ENCODE results near the gene ABLIM3. TPM values are rescaled to one million over a fixed set of nuclear protein-coding genes. Genes with fewer than 3 reads are reported as not detected.

The ABLIM3 gene
- total RNA-seq, 1 experiment from 2014 or later: 70.9 TPM

DNA sequence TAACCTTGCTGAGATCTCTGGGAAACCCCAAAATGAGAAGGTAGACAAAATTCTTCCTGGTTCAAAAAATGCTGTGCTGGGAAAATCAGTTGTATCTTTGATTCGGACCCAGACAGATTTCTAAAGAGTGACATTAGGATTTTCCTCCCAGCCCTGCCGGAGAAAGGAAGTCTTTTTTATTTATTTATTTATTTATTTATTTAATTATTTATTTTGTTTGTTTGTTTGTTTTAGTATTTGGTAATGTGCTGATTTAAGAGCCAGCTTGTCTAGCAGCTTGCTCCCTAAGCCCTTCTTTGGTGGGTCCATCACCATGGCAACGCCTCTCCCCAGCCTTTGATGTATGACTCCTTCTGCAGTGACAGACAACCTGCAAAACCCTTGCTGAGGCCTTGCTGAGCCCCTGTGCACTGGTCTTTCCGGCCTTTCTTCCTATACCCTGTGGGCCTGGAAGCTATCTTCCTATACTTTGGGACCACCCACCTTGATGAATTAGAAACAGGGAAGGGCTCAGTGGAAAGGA, 69.7 kb downstream of the ABLIM3 start:
- CTCF ChIA-PET: interaction anchor here (0.8 kb wide), 1 partner anchor 872 kb away, joined by 5 read pairs; no protein-coding TSS in a partner anchor
- no peak overlapping the region for H3K4me3 Mint-ChIP-seq (ENCODE audit: low read depth, unreplicated experiment)

DNA sequence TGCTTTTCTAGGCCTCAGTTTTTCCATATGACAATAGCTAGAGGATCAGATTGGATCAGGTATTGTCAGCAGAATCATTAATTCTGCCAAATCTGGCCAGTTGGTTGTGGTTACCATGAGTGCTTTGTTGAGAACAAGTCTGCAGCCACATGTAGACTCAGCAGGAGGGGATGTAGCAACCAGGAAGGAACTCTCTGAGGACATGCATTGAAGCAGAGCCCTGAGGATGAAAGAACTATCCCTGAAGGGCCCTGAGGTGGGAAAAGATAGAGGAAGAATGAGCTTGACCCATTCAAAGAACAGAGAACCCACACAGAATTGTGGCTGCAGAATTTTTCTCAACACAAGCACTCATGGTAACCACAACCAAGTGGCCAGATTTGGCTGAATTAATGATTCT, 70.3 kb downstream of the ABLIM3 start:
- Mint-ChIP-seq H3K9me3 (ENCODE audit: low read depth, unreplicated experiment) (no peaks in the 10 kb centered on the region), H3K27ac (ENCODE audit: unreplicated experiment) (peak overlapping the region; percentile 16), H3K4me3 (ENCODE audit: low read depth, unreplicated experiment) (no peak overlapping the region), H3K27me3 (ENCODE audit: unreplicated experiment) (no peaks in the 10 kb centered on the region), H3K36me3 (ENCODE audit: insufficient read depth, unreplicated experiment) (peaks cover 37% of the 10 kb centered on the region), H3K4me1 (ENCODE audit: low read depth, unreplicated experiment) (no peaks in the 10 kb centered on the region)
- DNase-seq: no peak
- TF ChIP-seq, protein P1, sequence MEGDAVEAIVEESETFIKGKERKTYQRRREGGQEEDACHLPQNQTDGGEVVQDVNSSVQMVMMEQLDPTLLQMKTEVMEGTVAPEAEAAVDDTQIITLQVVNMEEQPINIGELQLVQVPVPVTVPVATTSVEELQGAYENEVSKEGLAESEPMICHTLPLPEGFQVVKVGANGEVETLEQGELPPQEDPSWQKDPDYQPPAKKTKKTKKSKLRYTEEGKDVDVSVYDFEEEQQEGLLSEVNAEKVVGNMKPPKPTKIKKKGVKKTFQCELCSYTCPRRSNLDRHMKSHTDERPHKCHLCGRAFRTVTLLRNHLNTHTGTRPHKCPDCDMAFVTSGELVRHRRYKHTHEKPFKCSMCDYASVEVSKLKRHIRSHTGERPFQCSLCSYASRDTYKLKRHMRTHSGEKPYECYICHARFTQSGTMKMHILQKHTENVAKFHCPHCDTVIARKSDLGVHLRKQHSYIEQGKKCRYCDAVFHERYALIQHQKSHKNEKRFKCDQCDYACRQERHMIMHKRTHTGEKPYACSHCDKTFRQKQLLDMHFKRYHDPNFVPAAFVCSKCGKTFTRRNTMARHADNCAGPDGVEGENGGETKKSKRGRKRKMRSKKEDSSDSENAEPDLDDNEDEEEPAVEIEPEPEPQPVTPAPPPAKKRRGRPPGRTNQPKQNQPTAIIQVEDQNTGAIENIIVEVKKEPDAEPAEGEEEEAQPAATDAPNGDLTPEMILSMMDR (IDR thresholded peaks at IDR 0.05; ENCODE audit: unreplicated experiment): no peak
- BruUV-seq (replicated peaks): no TSS peak
- intact Hi-C loops (cut with micrococcal nuclease; ENCODE audit: unreplicated experiment): no loop called here
- CTCF ChIA-PET: interaction anchor here (0.8 kb wide), 1 partner anchor 872 kb away, joined by 5 read pairs; no protein-coding TSS in a partner anchor

More for the DNA sequence above, 69.7 kb downstream of the ABLIM3 start:
- H3K36me3 Mint-ChIP-seq (ENCODE audit: insufficient read depth, unreplicated experiment): peaks cover 37% of the 10 kb centered on the region
- intact Hi-C loops (cut with micrococcal nuclease; ENCODE audit: unreplicated experiment): no loop called here
- no peaks in the 10 kb centered on the region for H3K4me1 Mint-ChIP-seq (ENCODE audit: low read depth, unreplicated experiment)
- H3K27me3 Mint-ChIP-seq (ENCODE audit: unreplicated experiment): no peaks in the 10 kb centered on the region
- H3K27ac Mint-ChIP-seq (ENCODE audit: unreplicated experiment): peak overlapping the region; percentile 16
- TF ChIP-seq, protein P1 (IDR thresholded peaks at IDR 0.05; ENCODE audit: unreplicated experiment): no peak
- no TSS peak for BruUV-seq (replicated peaks)
- no peak for DNase-seq
- no peaks in the 10 kb centered on the region for H3K9me3 Mint-ChIP-seq (ENCODE audit: low read depth, unreplicated experiment)

DNA sequence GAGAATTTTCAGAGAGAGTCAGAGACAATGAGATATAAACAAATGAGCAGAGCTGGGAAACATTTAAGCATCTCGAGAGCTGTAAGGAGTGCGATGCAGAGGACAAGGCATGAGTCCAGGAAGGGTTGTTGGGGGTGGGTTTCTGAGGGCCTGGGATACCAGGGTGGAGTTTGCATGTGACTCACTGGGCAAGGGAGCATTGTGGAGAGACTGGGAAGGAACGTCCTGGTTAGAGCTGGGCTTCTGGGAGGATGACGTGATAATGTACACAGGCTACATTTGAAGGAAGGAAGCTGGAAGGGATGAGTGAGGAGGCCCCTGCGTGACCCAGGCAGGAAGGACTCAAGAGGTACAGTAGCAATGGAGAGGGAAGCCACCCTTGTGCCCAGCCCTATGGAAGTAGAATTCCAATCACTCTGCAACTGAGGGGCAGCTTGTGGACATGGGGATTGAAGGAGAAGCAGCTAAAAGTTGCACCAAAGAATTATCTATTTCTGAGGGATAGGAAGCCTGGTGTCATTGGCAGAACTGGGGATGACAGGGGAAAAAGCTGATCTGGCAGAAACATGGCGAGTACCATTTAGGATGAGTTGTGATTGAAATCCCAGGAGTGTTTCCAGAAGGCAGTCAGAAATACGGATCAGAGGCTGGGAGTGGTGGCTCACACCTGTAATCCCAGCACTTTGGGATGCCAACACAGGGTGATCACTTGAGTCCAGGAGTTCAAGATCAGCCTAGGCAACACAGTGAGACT, 71.1 kb downstream of the ABLIM3 start:
- no peak overlapping the region for H3K4me3 Mint-ChIP-seq (ENCODE audit: low read depth, unreplicated experiment)
- H3K27me3 Mint-ChIP-seq (ENCODE audit: unreplicated experiment): no peaks in the 10 kb centered on the region
- H3K36me3 Mint-ChIP-seq (ENCODE audit: insufficient read depth, unreplicated experiment): peaks cover 44% of the 10 kb centered on the region
- H3K9me3 Mint-ChIP-seq (ENCODE audit: low read depth, unreplicated experiment): no peaks in the 10 kb centered on the region
- no peak for DNase-seq
- no TSS peak for BruUV-seq (replicated peaks)
- intact Hi-C loops (cut with micrococcal nuclease; ENCODE audit: unreplicated experiment): no loop called here
- CTCF ChIA-PET: no interaction called here
- H3K4me1 Mint-ChIP-seq (ENCODE audit: low read depth, unreplicated experiment): no peaks in the 10 kb centered on the region
- H3K27ac Mint-ChIP-seq (ENCODE audit: unreplicated experiment): peak overlapping the region; percentile 16
- TF ChIP-seq, protein P1 (IDR thresholded peaks at IDR 0.05; ENCODE audit: unreplicated experiment): no peak

DNA sequence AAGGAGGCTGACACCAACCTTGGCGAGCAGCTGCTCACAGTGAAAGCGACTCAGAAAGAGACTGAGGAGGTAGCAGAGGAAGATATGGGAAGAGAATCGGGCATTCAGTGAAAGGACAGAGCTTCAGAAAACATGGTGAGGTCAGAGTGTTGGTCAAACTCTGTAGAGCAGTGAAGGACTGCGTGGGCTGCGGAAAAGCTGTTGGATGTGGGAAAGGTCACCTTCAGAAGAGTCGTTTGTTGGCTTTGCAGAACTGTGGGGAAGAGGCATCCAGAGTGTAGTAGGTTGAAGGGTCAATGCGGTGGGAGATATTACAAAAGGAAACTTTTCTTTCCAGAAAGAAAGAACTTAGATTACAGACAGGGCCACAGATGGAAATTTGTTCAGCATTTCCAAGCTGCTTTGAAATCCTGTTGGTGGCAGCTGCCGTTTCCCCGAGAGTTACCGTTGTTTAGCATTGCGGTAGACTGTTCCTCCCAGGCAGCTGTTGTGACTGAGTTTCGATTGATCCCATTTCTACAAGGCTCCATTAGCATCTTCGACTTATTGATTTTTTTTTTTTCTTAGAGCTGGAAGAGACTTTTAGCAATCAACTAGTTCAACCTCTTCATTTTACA, 72.1 kb downstream of the ABLIM3 start:
- Mint-ChIP-seq H3K4me3 (ENCODE audit: low read depth, unreplicated experiment) (no peak overlapping the region), H3K9me3 (ENCODE audit: low read depth, unreplicated experiment) (no peaks in the 10 kb centered on the region), H3K27ac (ENCODE audit: unreplicated experiment) (no peak overlapping the region), H3K27me3 (ENCODE audit: unreplicated experiment) (no peaks in the 10 kb centered on the region), H3K36me3 (ENCODE audit: insufficient read depth, unreplicated experiment) (peaks cover 48% of the 10 kb centered on the region), H3K4me1 (ENCODE audit: low read depth, unreplicated experiment) (no peaks in the 10 kb centered on the region)
- BruUV-seq (replicated peaks): no TSS peak
- DNase-seq: no peak
- TF ChIP-seq, protein P1 (IDR thresholded peaks at IDR 0.05; ENCODE audit: unreplicated experiment): no peak
- intact Hi-C loops (cut with micrococcal nuclease; ENCODE audit: unreplicated experiment): no loop called here
- CTCF ChIA-PET: no interaction called here

Data from Calu3 (cell line).